GM23338 (cell line): Measurements from ENCODE around the gene DYNC1LI2. TPM values are rescaled to one million over a fixed set of nuclear protein-coding genes. Genes with fewer than 3 reads are reported as not detected.

Experiments
- ATAC-seq: fragments of 200-7000 bp; cut with Tn5 transposase; 3 replicates; pipeline ENCODE4 v1.9.1; 2020
- DNase-seq: peaks from one replicate; pipeline ENCODE4 v3.0.0-alpha.2; 2015; ENCODE audit warnings: low spot score
- H2AFZ ChIP-seq: fragments of 200-600 bp; sonication (generic); 2 replicates; pipeline ENCODE4 v1.8.0; 2016; ENCODE audit warnings: antibody characterized with exemption, mild to moderate bottlenecking, moderate library complexity
- H3F3A ChIP-seq: fragments of 200-600 bp; sonication (generic); replicated peaks from 2 replicates; pipeline ENCODE4 v1.8.0; 2017; ENCODE audit warnings: antibody characterized with exemption, mixed run types, low read depth
- H3K27ac ChIP-seq: fragments of 200-600 bp; sonication (generic); 2 replicates; pipeline ENCODE4 v1.6.1; 2016; ENCODE audit warnings: low read depth
- H3K27me3 ChIP-seq: fragments of 200-600 bp; sonication (generic); 2 replicates; pipeline ENCODE4 v1.8.0; 2016; ENCODE audit warnings: mild to moderate bottlenecking, mixed run types, moderate library complexity; ENCODE audit not compliant: insufficient read depth
- H3K36me3 ChIP-seq: fragments of 200-600 bp; sonication (generic); 2 replicates; pipeline ENCODE4 v1.8.0; 2016; ENCODE audit warnings: mild to moderate bottlenecking; ENCODE audit not compliant: insufficient read depth
- H3K4me1 ChIP-seq: fragments of 200-600 bp; sonication (generic); 2 replicates; pipeline ENCODE4 v1.8.0; 2016; ENCODE audit warnings: mild to moderate bottlenecking, moderate library complexity; ENCODE audit not compliant: insufficient read depth
- H3K4me2 ChIP-seq: fragments of 200-600 bp; sonication (generic); 2 replicates; pipeline ENCODE4 v1.7.1; 2017; ENCODE audit warnings: mixed run types
- H3K4me3 ChIP-seq: fragments of 200-600 bp; sonication (generic); 2 replicates; pipeline ENCODE4 v1.6.1; 2016; ENCODE audit warnings: mixed run types
- H3K79me2 ChIP-seq: fragments of 200-600 bp; sonication (generic); replicated peaks from 2 replicates; pipeline ENCODE4 v1.8.0; 2017; ENCODE audit warnings: mild to moderate bottlenecking; ENCODE audit not compliant: insufficient read depth
- H3K9me2 ChIP-seq: fragments of 200-600 bp; sonication (generic); 2 replicates; pipeline ENCODE4 v1.8.0; 2017; ENCODE audit not compliant: insufficient read depth
- H4K20me1 ChIP-seq: fragments of 200-600 bp; sonication (generic); replicated peaks from 2 replicates; pipeline ENCODE4 v1.8.0; 2017; ENCODE audit warnings: mild to moderate bottlenecking; ENCODE audit not compliant: insufficient read depth
- H3K27ac Mint-ChIP-seq: 2 replicates; pipeline ENCODE4 v1.8.0; 2020; ENCODE audit warnings: inconsistent platforms, mild to moderate bottlenecking, moderate library complexity, mixed read lengths
- H3K27me3 Mint-ChIP-seq: 3 replicates; pipeline ENCODE4 v1.8.0; 2022; ENCODE audit warnings: low read depth, mild to moderate bottlenecking, moderate library complexity, mixed read lengths, inconsistent platforms; ENCODE audit not compliant: insufficient read depth, poor library complexity
- H3K36me3 Mint-ChIP-seq: 3 replicates; pipeline ENCODE4 v1.8.0; 2021; ENCODE audit warnings: low read depth, mild to moderate bottlenecking, inconsistent platforms, moderate library complexity, mixed read lengths
- H3K4me1 Mint-ChIP-seq: 3 replicates; pipeline ENCODE4 v1.8.0; 2020; ENCODE audit warnings: mild to moderate bottlenecking, inconsistent platforms, mixed read lengths
- H3K4me3 Mint-ChIP-seq: 3 replicates; pipeline ENCODE4 v1.8.0; 2021; ENCODE audit warnings: moderate library complexity, mild to moderate bottlenecking, inconsistent platforms, mixed read lengths
- H3K9me3 Mint-ChIP-seq: 3 replicates; pipeline ENCODE4 v1.8.0; 2020; ENCODE audit warnings: moderate library complexity, mild to moderate bottlenecking, inconsistent platforms, mixed read lengths
- CREB1 ChIP-seq: fragments of 250-450 bp; sonication (Bioruptor Pico); IDR thresholded peaks from 2 replicates; pipeline ENCODE4 v1.5.0; 2020; ENCODE audit warnings: low read depth, mild to moderate bottlenecking, moderate library complexity
- CTCF ChIP-seq, 2 experiments: fragments of 200-600 bp in 1 of 2; sonication (generic) in 1 of 2; conservative IDR thresholded peaks; 2 replicates each; pipeline versions ENCODE4 v1.5.1 to v1.6.1; 2016 to 2017; ENCODE audit warnings: antibody characterized with exemption in 2 of 2, low read depth in 2 of 2, mild to moderate bottlenecking in 2 of 2, moderate library complexity in 1 of 2
- ETS1 ChIP-seq: IDR thresholded peaks from 2 replicates; pipeline ENCODE4 v1.6.1; 2016; ENCODE audit warnings: antibody characterized with exemption
- EZH2 ChIP-seq: fragments of 200-600 bp; sonication (generic); IDR thresholded peaks from one replicate; pipeline ENCODE4 v1.8.0; 2017; ENCODE audit warnings: antibody characterized with exemption, mild to moderate bottlenecking, low read depth; ENCODE audit not compliant: unreplicated experiment
- EZH2phosphoT487 ChIP-seq: fragments of 200-600 bp; sonication (generic); IDR thresholded peaks from one replicate; pipeline ENCODE4 v1.8.1; 2018; ENCODE audit warnings: antibody characterized with exemption; ENCODE audit not compliant: unreplicated experiment
- JUNB ChIP-seq: IDR thresholded peaks from one replicate; pipeline ENCODE4 v1.6.1; 2016; ENCODE audit warnings: antibody characterized with exemption; ENCODE audit not compliant: unreplicated experiment
- NANOG ChIP-seq: IDR thresholded peaks from 2 replicates; pipeline ENCODE4 v1.6.1; 2016; ENCODE audit warnings: antibody characterized with exemption, borderline replicate concordance
- POLR2AphosphoS5 ChIP-seq: IDR thresholded peaks from 2 replicates; pipeline ENCODE4 v1.6.1; 2016; ENCODE audit warnings: antibody characterized with exemption, low read depth
- REST ChIP-seq: IDR thresholded peaks from one replicate; pipeline ENCODE4 v1.6.1; 2018; ENCODE audit warnings: antibody characterized with exemption; ENCODE audit not compliant: unreplicated experiment
- STAT1 ChIP-seq: IDR thresholded peaks from one replicate; pipeline ENCODE4 v1.6.1; 2016; ENCODE audit warnings: antibody characterized with exemption; ENCODE audit not compliant: unreplicated experiment
- ZNF114 ChIP-seq: fragments of 250-450 bp; sonication (Bioruptor Pico); IDR thresholded peaks from 2 replicates; pipeline ENCODE4 v1.5.0; 2020; ENCODE audit warnings: mild to moderate bottlenecking, moderate library complexity
- ZNF331 ChIP-seq: fragments of 250-450 bp; sonication (Bioruptor Pico); IDR thresholded peaks from 2 replicates; pipeline ENCODE4 v1.5.0; 2020; ENCODE audit warnings: low read depth, mild to moderate bottlenecking, moderate library complexity
- ZNF462 ChIP-seq: fragments of 250-450 bp; sonication (Bioruptor Pico); IDR thresholded peaks from 2 replicates; pipeline ENCODE4 v1.5.0; 2020; ENCODE audit warnings: mild to moderate bottlenecking, moderate library complexity
- polyA plus RNA-seq: library from polyadenylated mRNA; unstranded; fragments of >200 nt; fragmentation: Nextera tagmentation; extraction: Ambion mirVana; gene quantifications from 2 replicates; pipeline ENCODE4 v1.2.1, GENCODE V29; 2016
- total RNA-seq: library from RNA; depleted of rRNA; stranded (reverse); fragments of >200 nt; shearing (Covaris generic); gene quantifications from 2 replicates; pipeline ENCODE4 v1.2.3, GENCODE V29; 2014

The DYNC1LI2 gene
- total and polyA plus RNA-seq, 2 experiments from 2014 or later = 73.9 to 85.9 TPM

GRCh38 chr16:66713076-66713475, 38.3 kb downstream of the DYNC1LI2 start:
- Histone ChIP-seq H2AFZ (no peak overlapping the region), H3K79me2 (no peaks in the 10 kb centered on the region), H3K27me3 (no peaks in the 10 kb centered on the region), H3K4me3 (no peak overlapping the region), H3K36me3 (no peaks in the 10 kb centered on the region), H3K4me2 (no peak overlapping the region), H3K4me1 (no peaks in the 10 kb centered on the region), H3F3A (peaks cover 10% of the 10 kb centered on the region), H4K20me1 (no peaks in the 10 kb centered on the region), H3K9me2 (no peaks in the 10 kb centered on the region), H3K27ac (no peak overlapping the region)
- H3K4me3 Mint-ChIP-seq = no peak overlapping the region
- H3K9me3 Mint-ChIP-seq = peaks cover 11% of the 10 kb centered on the region; the same call in 2 of the 3 replicates
- DNase-seq = no peak
- no peak for ATAC-seq
- no peaks in the 10 kb centered on the region for H3K4me1 Mint-ChIP-seq
- TF ChIP-seq ZNF114 (CRISPR knock-in tag) (no peak), CTCF (conservative IDR thresholded peaks at IDR 0.05; ENCODE audit: low read depth in 2 of 2) (no peak), ZNF462 (CRISPR knock-in tag) (no peak), ZNF331 (CRISPR knock-in tag) (no peak), POLR2AphosphoS5 (no peak), ETS1 (no peak), NANOG (no peak), REST (no peak), EZH2 (no peak), EZH2phosphoT487 (no peak), JUNB (no peak), CREB1 (CRISPR knock-in tag) (no peak), STAT1 (no peak)
- peaks cover 8% of the 10 kb centered on the region for H3K36me3 Mint-ChIP-seq
- peaks cover 4% of the 10 kb centered on the region for H3K27me3 Mint-ChIP-seq
- no peak overlapping the region for H3K27ac Mint-ChIP-seq
